ENCODE measurements around the gene HSPD1. TPM values are rescaled to one million over a fixed set of nuclear protein-coding genes. Genes with fewer than 3 reads are reported as not detected.
A peak's percentile ranks its signal among the peaks of the same experiment; 100 is the strongest.

Gene HSPD1
- total and polyA plus RNA-seq, 9 of the 15 experiments (the other 6 are each of a cell fraction or from before 2014, with no cell fraction given) = 398 to 1,014 (median 622) TPM

DNA sequence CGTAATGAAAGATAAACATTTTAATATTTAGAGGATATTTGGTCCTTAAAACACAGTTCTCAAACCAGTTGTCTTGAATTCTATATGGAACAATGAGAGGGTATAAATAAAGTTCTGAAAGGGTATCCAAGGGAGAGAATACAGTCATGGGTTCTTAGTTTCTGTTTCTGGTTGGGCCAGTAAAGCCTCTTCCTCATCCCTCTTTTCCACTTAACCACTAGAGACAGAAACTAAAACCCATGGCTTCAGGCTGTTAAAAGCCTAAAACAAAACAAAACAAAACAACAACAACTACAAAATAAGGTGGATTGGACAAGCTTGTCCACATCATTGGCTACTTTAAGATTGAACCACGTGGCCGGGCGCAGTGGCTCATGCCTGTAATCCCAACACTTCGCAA, 27.5 kb downstream of the HSPD1 start (continued):
- no peak for TF ChIP-seq SMAD2 (IDR thresholded peaks at IDR 0.05; ENCODE audit: low read depth, low read length)
- no peak for TF ChIP-seq THRAP3 (IDR thresholded peaks at IDR 0.05; ENCODE audit: borderline replicate concordance)
- TF ChIP-seq ATF1 (CRISPR knock-in tag; IDR thresholded peaks at IDR 0.05) = no peak
- TF ChIP-seq ATF1 (tag; IDR thresholded peaks at IDR 0.05) = no peak

DNA sequence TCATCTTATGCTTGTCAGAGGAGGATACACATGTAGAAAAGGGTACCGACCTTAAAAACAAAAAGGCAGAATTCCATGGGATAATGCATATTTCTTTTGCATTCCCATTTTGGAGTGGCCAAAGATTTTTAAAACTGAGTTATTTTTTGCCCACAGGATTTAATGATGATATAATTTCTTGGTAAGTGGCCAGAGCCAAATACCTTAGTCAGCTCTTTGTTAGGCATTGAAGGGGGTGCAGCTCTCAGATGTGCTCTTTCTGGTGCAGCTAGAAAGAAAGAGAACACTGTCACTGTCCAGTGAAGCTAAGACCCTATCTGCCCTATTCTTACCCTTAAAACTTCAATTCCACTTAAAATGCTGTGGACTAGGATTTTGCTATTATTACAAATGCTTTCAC, 35.5 kb downstream of the HSPD1 start:
- Histone ChIP-seq H3K4me2 (ENCODE audit: insufficient read depth, low read length) (no peak overlapping the region), H3K4me1 (replicated peaks in 1 of 2; ENCODE audit: control insufficient read depth in 2 of 2, insufficient read depth in 2 of 2, low read length in 2 of 2) (no peaks in the 10 kb centered on the region; a peak in 3 of 5 replicates), H3K27me3 (ENCODE audit: control insufficient read depth in 2 of 2, insufficient read depth in 2 of 2, low read length in 2 of 2) (no peaks in the 10 kb centered on the region), H3K9ac (ENCODE audit: insufficient read depth in 1 of 2, low read depth in 2 of 2, low read length in 2 of 2) (no peak overlapping the region), H3K9me3 (replicated peaks; ENCODE audit: control insufficient read depth, insufficient read depth, low read depth, low read length) (no peaks in the 10 kb centered on the region), H3K27ac (ENCODE audit: extremely low read depth, low read depth, low read length) (no peak overlapping the region), H2AFZ (ENCODE audit: low read depth, low read length) (no peak overlapping the region), H3K4me3 (no peak overlapping the region), H3K36me3 (ENCODE audit: control insufficient read depth, insufficient read depth, low read length) (peaks cover 50% of the 10 kb centered on the region), H4K20me1 (replicated peaks; ENCODE audit: control insufficient read depth, insufficient read depth, low read length) (no peaks in the 10 kb centered on the region), H3K79me2 (ENCODE audit: control insufficient read depth, insufficient read depth, low read length) (peaks cover 14% of the 10 kb centered on the region), H3K9me1 (ENCODE audit: control insufficient read depth, insufficient read depth, low read length) (no peaks in the 10 kb centered on the region)
- no peak for ATAC-seq
- WGBS (ENCODE audit: insufficient coverage, low coverage, missing lambda C conversion rate) = 89% methylated on average over 1 of the region's 1 CpG
- ChIA-PET POLR2A (interaction anchor here (0.6 to 0.8 kb wide), 4 partner anchors 8 to 36 kb away, joined by 3 to 6 read pairs (median 4); partner anchors contain the start of gene HSPD1), CTCF (ENCODE audit: low intra/inter-chr PET ratio) (no interaction called here)
- intact Hi-C loops (cut with micrococcal nuclease) = no loop called here
- no TSS peak for BruUV-seq (replicated peaks)
- no peak for FAIRE-seq
- DNase-seq (ENCODE audit: extremely low read depth in 1 of 4, low spot score in 3 of 4) = no peak
- in situ Hi-C loops (cut with MboI) = no loop called here
- TF ChIP-seq, protein P1, sequence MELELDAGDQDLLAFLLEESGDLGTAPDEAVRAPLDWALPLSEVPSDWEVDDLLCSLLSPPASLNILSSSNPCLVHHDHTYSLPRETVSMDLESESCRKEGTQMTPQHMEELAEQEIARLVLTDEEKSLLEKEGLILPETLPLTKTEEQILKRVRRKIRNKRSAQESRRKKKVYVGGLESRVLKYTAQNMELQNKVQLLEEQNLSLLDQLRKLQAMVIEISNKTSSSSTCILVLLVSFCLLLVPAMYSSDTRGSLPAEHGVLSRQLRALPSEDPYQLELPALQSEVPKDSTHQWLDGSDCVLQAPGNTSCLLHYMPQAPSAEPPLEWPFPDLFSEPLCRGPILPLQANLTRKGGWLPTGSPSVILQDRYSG (tag; conservative IDR thresholded peaks at IDR 0.05; ENCODE audit: low read depth) = no peak
- no peak for TF ChIP-seq DNMT1 (IDR thresholded peaks at IDR 0.05)
- TF ChIP-seq CSDE1 (IDR thresholded peaks at IDR 0.05) = no peak
- no peak for TF ChIP-seq KLF13 (tag; IDR thresholded peaks at IDR 0.05; ENCODE audit: borderline replicate concordance, low read depth)
- peak; percentile 62 for TF ChIP-seq C11orf30 (IDR thresholded peaks at IDR 0.05; ENCODE audit: low read depth)
- TF ChIP-seq SRSF7 (optimal IDR thresholded peaks at IDR 0.05; ENCODE audit: low read depth, low read length) = no peak
- no peak for TF ChIP-seq ZNF384 (IDR thresholded peaks at IDR 0.05; ENCODE audit: low read depth, low read length)
- TF ChIP-seq, protein P2, sequence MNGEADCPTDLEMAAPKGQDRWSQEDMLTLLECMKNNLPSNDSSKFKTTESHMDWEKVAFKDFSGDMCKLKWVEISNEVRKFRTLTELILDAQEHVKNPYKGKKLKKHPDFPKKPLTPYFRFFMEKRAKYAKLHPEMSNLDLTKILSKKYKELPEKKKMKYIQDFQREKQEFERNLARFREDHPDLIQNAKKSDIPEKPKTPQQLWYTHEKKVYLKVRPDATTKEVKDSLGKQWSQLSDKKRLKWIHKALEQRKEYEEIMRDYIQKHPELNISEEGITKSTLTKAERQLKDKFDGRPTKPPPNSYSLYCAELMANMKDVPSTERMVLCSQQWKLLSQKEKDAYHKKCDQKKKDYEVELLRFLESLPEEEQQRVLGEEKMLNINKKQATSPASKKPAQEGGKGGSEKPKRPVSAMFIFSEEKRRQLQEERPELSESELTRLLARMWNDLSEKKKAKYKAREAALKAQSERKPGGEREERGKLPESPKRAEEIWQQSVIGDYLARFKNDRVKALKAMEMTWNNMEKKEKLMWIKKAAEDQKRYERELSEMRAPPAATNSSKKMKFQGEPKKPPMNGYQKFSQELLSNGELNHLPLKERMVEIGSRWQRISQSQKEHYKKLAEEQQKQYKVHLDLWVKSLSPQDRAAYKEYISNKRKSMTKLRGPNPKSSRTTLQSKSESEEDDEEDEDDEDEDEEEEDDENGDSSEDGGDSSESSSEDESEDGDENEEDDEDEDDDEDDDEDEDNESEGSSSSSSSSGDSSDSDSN (IDR thresholded peaks at IDR 0.05; ENCODE audit: borderline replicate concordance in 1 of 2, low read depth in 2 of 2, low read length in 2 of 2) = no peak
- TF ChIP-seq TCFL5 (CRISPR knock-in tag; conservative IDR thresholded peaks at IDR 0.05) = no peak
- TF ChIP-seq MAFF (IDR thresholded peaks at IDR 0.05; ENCODE audit: low read length) = peak; percentile 27; the same call in 1 of the 2 replicates
- no peak for TF ChIP-seq SRF (CRISPR knock-in tag; IDR thresholded peaks at IDR 0.05)
- TF ChIP-seq, protein P3, sequence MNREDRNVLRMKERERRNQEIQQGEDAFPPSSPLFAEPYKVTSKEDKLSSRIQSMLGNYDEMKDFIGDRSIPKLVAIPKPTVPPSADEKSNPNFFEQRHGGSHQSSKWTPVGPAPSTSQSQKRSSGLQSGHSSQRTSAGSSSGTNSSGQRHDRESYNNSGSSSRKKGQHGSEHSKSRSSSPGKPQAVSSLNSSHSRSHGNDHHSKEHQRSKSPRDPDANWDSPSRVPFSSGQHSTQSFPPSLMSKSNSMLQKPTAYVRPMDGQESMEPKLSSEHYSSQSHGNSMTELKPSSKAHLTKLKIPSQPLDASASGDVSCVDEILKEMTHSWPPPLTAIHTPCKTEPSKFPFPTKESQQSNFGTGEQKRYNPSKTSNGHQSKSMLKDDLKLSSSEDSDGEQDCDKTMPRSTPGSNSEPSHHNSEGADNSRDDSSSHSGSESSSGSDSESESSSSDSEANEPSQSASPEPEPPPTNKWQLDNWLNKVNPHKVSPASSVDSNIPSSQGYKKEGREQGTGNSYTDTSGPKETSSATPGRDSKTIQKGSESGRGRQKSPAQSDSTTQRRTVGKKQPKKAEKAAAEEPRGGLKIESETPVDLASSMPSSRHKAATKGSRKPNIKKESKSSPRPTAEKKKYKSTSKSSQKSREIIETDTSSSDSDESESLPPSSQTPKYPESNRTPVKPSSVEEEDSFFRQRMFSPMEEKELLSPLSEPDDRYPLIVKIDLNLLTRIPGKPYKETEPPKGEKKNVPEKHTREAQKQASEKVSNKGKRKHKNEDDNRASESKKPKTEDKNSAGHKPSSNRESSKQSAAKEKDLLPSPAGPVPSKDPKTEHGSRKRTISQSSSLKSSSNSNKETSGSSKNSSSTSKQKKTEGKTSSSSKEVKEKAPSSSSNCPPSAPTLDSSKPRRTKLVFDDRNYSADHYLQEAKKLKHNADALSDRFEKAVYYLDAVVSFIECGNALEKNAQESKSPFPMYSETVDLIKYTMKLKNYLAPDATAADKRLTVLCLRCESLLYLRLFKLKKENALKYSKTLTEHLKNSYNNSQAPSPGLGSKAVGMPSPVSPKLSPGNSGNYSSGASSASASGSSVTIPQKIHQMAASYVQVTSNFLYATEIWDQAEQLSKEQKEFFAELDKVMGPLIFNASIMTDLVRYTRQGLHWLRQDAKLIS (CRISPR knock-in tag; IDR thresholded peaks at IDR 0.05) = no peak

Measured in K562 (cell line).